DOHH2 (cell line): ENCODE results near the gene WDR33.

Experiments
- H3F3A ChIP-seq: fragments of 200-600 bp; sonication (generic), shearing (Covaris generic); 2 replicates; pipeline ENCODE4 v1.6.0; 2016; ENCODE audit warnings: antibody characterized with exemption, mild to moderate bottlenecking; ENCODE audit not compliant: control insufficient read depth, insufficient read depth
- H3K27ac ChIP-seq: fragments of 200-600 bp; sonication (generic); 2 replicates; pipeline ENCODE4 v1.5.1; 2014; ENCODE audit warnings: low read depth, mild to moderate bottlenecking, low read length, moderate library complexity
- H3K27me3 ChIP-seq: fragments of 200-600 bp; sonication (generic); 2 replicates; pipeline ENCODE4 v1.6.1; 2014; ENCODE audit warnings: mild to moderate bottlenecking, low read length, mixed read lengths; ENCODE audit not compliant: control insufficient read depth
- H3K36me3 ChIP-seq: fragments of 200-600 bp; sonication (generic); 2 replicates; pipeline ENCODE4 v1.6.1; 2014; ENCODE audit warnings: mild to moderate bottlenecking, low read length, moderate library complexity, mixed read lengths; ENCODE audit not compliant: control insufficient read depth
- H3K4me1 ChIP-seq: fragments of 200-600 bp; sonication (generic); 2 replicates; pipeline ENCODE4 v1.6.1; 2014; ENCODE audit warnings: mild to moderate bottlenecking, low read length, mixed read lengths; ENCODE audit not compliant: control insufficient read depth
- H3K4me2 ChIP-seq: fragments of 200-600 bp; sonication (generic); 2 replicates; pipeline ENCODE4 v1.6.0; 2014; ENCODE audit warnings: mild to moderate bottlenecking, low read length, moderate library complexity
- H3K4me3 ChIP-seq: fragments of 200-600 bp; sonication (generic); 2 replicates; pipeline ENCODE4 v1.5.1; 2014; ENCODE audit warnings: mild to moderate bottlenecking, low read length, mixed read lengths
- H3K79me2 ChIP-seq: fragments of 200-600 bp; sonication (generic); 2 replicates; pipeline ENCODE4 v1.6.1; 2014; ENCODE audit warnings: mild to moderate bottlenecking, low read length, mixed read lengths; ENCODE audit not compliant: control insufficient read depth
- H3K9me2 ChIP-seq: fragments of 200-600 bp; sonication (generic); replicated peaks from 2 replicates; pipeline ENCODE4 v1.6.1; 2014; ENCODE audit warnings: mild to moderate bottlenecking, low read length, mixed read lengths; ENCODE audit not compliant: control insufficient read depth
- H3K9me3 ChIP-seq: fragments of 200-600 bp; sonication (generic); 2 replicates; pipeline ENCODE4 v1.6.1; 2014; ENCODE audit warnings: antibody characterized with exemption, low read length, mixed read lengths; ENCODE audit not compliant: control insufficient read depth, insufficient read depth
- H4K20me1 ChIP-seq: fragments of 200-600 bp; sonication (generic); 2 replicates; pipeline ENCODE4 v1.6.0; 2014; ENCODE audit warnings: low read depth, mild to moderate bottlenecking, antibody characterized with exemption, low read length, moderate library complexity; ENCODE audit not compliant: control insufficient read depth, insufficient read depth
- EZH2phosphoT487 ChIP-seq: fragments of 200-600 bp; sonication (generic); IDR thresholded peaks from 2 replicates; pipeline ENCODE4 v1.6.1; 2017; ENCODE audit warnings: borderline replicate concordance, mild to moderate bottlenecking, antibody characterized with exemption, low read length, moderate library complexity, mixed read lengths
- TF ChIP-seq, protein P1 (sequence below): fragments of 200-600 bp; sonication (generic); IDR thresholded peaks from one replicate; pipeline ENCODE4 v1.5.1; 2014; ENCODE audit warnings: antibody characterized with exemption, mild to moderate bottlenecking, low read depth, low read length; ENCODE audit not compliant: poor library complexity, severe bottlenecking

WDR33 gene

DNA sequence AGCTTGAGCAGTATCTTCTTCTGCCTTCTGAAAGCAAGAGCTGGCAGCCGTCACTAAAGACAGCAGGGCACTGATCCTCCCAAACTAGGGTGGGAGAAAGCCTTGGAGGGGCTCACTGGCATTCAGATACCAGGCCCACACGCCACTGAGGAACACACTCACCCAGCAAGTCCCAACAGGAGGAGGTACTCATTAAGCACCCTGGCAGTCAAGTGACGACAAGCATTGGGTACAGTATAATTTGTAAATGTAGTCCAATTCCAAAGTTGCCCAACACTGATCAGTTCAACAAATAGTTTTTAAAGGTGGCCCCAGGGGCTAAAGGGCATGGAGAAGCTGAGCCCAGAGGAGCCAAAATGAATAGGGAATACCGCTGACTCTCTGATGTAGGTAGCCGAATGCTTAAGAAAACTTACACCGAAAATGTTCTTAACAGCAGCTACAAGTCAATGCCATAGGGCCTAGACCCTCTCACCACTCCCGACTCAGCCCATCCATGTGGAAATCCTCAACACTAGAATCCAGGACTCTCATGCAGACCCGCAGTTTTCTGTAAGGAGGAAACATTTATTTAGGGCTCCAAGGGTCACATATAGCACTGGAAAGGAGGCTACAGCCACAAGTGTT is 145.6 kb downstream of the WDR33 start:
- Histone ChIP-seq H3K79me2 (no peaks in the 10 kb centered on the region), H4K20me1 (no peaks in the 10 kb centered on the region), H3K4me1 (no peaks in the 10 kb centered on the region)

DNA sequence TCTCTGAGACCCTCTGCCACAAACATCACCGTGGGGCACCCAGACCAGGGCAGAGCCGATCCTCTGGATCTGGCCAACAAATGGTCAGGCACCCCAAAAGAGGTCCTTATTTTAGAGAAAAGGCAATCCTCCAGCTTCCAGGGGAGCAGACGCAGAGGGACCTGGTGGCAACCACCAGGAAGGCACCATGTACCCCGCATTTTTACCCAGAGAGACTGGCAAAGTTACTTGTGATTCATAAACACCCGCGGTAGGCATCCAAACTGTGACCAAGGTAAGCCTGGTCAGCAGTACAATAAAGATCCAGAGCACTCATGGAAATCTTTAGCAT is 146.1 kb downstream of the WDR33 start:
- Histone ChIP-seq H3K4me2 (no peak overlapping the region), H3K27me3 (peaks cover 16% of the 10 kb centered on the region; the same call in 1 of the 2 replicates), H3K9me2 (no peaks in the 10 kb centered on the region), H3K27ac (no peak overlapping the region), H4K20me1 (no peaks in the 10 kb centered on the region), H3K4me3 (no peak overlapping the region), H3K4me1 (no peaks in the 10 kb centered on the region), H3F3A (no peaks in the 10 kb centered on the region), H3K9me3 (no peaks in the 10 kb centered on the region), H3K79me2 (no peaks in the 10 kb centered on the region), H3K36me3 (no peaks in the 10 kb centered on the region)
- TF ChIP-seq, protein P1, sequence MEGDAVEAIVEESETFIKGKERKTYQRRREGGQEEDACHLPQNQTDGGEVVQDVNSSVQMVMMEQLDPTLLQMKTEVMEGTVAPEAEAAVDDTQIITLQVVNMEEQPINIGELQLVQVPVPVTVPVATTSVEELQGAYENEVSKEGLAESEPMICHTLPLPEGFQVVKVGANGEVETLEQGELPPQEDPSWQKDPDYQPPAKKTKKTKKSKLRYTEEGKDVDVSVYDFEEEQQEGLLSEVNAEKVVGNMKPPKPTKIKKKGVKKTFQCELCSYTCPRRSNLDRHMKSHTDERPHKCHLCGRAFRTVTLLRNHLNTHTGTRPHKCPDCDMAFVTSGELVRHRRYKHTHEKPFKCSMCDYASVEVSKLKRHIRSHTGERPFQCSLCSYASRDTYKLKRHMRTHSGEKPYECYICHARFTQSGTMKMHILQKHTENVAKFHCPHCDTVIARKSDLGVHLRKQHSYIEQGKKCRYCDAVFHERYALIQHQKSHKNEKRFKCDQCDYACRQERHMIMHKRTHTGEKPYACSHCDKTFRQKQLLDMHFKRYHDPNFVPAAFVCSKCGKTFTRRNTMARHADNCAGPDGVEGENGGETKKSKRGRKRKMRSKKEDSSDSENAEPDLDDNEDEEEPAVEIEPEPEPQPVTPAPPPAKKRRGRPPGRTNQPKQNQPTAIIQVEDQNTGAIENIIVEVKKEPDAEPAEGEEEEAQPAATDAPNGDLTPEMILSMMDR = no peak
- no peak for TF ChIP-seq EZH2phosphoT487

More for the DNA sequence above, 145.6 kb downstream of the WDR33 start:
- no peak overlapping the region for H3K4me2 ChIP-seq
- H3K4me3 ChIP-seq = no peak overlapping the region
- no peaks in the 10 kb centered on the region for H3K9me2 ChIP-seq
- TF ChIP-seq, protein P1 = no peak
- TF ChIP-seq EZH2phosphoT487 = no peak
- no peaks in the 10 kb centered on the region for H3K9me3 ChIP-seq
- H3K27ac ChIP-seq = no peak overlapping the region
- H3K36me3 ChIP-seq = no peaks in the 10 kb centered on the region
- peaks cover 16% of the 10 kb centered on the region; the same call in 1 of the 2 replicates for H3K27me3 ChIP-seq
- no peaks in the 10 kb centered on the region for H3F3A ChIP-seq

DNA sequence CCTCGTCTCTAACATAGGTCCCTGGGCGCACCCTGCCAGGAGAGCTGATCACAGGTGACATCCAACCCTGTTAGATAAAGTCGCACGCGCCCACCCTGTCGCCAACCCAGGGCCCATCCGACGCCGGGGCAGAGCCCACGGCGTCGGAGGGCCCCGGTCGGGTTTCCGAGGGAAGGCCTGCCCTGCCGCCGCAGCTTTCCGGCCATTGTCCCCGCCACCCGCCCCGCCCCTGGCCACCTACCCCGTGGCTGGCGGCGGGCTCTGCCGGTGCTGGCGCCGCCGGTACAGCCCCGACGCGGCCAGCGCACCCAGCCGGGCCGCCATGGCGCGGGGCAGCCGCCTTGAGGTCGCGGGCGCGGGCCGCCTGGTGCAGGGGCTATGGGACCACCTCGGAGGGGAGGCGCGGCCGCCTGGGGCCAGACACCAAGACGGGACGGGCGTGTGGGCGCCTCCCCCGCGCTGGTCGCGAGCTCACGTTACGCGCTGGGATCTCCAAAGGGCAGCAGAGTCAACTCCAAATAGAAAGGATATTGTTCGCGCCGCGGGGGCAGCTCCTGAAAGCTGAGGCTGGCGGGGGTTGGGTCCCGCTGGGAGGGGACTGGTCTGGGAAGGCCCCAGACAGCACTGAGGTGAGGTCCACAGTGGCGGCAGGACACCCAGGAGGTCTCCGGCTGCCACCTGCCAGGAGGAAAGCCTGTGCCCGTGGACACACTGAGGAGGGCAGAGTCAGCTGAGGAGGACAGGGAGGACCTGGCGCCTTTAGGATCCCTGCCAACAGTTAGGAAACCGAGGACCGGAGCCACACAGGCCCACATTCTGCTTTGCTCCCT is 146.7 kb downstream of the WDR33 start:
- no peak overlapping the region for H3K4me2 ChIP-seq

More for the DNA sequence above, 146.7 kb downstream of the WDR33 start:
- TF ChIP-seq, protein P1 = no peak
- TF ChIP-seq EZH2phosphoT487 = no peak
- no peaks in the 10 kb centered on the region for H3K36me3 ChIP-seq
- no peaks in the 10 kb centered on the region for H3F3A ChIP-seq
- no peaks in the 10 kb centered on the region for H3K9me3 ChIP-seq
- H4K20me1 ChIP-seq = no peaks in the 10 kb centered on the region
- H3K27ac ChIP-seq = no peak overlapping the region
- H3K79me2 ChIP-seq = no peaks in the 10 kb centered on the region
- H3K27me3 ChIP-seq = peaks cover 16% of the 10 kb centered on the region; the same call in 1 of the 2 replicates
- H3K9me2 ChIP-seq = no peaks in the 10 kb centered on the region
- no peaks in the 10 kb centered on the region for H3K4me1 ChIP-seq
- no peak overlapping the region for H3K4me3 ChIP-seq
